Body of pancreas (tissue), 4 donors: ENCODE results near the gene OTUD3.
"Not testable (repeated sequence)": the region's sequence is repeated elsewhere in the genome, so short reads cannot be mapped to it uniquely, and the experiment has no call there.

Experiments
- CTCF ChIP-seq, 7 experiments: fragments of 450-650 bp in 4 of 7; fragments of 200-600 bp in 3 of 7; sonication (generic) in 3 of 7; IDR thresholded peaks; one replicate each; pipeline ENCODE4 v1.5.1; 2016 to 2019; ENCODE audit warnings: antibody characterized with exemption in 7 of 7
- POLR2A ChIP-seq, 3 donors: fragments of 450-650 bp; IDR thresholded peaks; one replicate each; pipeline ENCODE4 v1.6.1; 2016; ENCODE audit warnings: antibody characterized with exemption in 3 of 3, mild to moderate bottlenecking in 2 of 3

GRCh38 chr1:19927130-19927421, 44.9 kb downstream of the OTUD3 start:
- not testable (repeated sequence) for TF ChIP-seq CTCF, POLR2A (IDR thresholded peaks at IDR 0.05)
